ENCODE data around the gene DAZL. TPM values are rescaled to one million over a fixed set of nuclear protein-coding genes. Genes with fewer than 3 reads are reported as not detected.

Gene DAZL
- total and polyA plus RNA-seq, 9 of the 15 experiments (the other 6 are each of a cell fraction or from before 2014, with no cell fraction given): not detected

DNA sequence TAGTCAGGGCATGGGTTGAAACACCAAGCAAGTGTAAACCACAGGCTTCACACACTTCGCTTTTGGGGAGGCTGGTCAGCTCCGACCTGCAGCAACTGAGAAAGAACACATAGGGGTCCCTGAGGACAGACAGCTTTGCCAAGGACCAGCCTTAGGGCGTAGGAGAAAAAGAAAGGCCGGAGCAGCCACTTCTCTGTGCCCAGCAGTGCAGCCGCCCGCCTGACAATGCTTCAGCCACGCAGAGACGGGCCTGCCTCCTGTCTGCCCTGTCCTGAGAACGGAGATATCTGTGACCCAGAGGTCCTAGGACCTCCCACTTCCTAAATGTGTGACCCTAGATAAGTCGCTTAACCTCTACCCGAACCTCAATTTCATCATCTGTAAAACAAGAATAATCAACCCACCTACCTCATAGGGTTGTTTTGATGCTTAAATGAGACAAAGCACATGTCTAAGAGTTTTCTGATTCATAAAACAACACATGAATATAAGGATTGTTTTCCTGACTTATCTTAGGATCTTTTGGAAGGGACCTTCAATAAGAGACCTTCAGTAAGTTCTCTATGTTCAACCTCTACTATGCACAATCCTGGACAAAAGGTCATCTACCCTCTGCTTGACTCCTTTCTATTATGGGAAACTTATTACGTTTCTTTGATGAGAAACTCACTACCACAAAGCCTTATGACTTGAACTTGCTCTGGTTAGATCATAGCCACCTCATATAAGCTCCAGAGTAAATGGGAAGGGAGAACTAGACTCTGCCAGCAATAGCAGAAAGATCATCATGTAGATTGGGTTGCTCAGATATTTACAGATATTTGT is 58.8 kb downstream of the DAZL start (continued):
- TF ChIP-seq ZNF766 (CRISPR knock-in tag; conservative IDR thresholded peaks at IDR 0.05): 0 out of 2 replicates have a peak, but pooled peaks have one; percentile 46
- TF ChIP-seq EP400 (IDR thresholded peaks at IDR 0.05): peak; percentile 53; the same call in 1 of the 2 replicates
- no peak for TF ChIP-seq ZNF76 (CRISPR knock-in tag; IDR thresholded peaks at IDR 0.05; ENCODE audit: borderline replicate concordance)
- TF ChIP-seq, protein P1, sequence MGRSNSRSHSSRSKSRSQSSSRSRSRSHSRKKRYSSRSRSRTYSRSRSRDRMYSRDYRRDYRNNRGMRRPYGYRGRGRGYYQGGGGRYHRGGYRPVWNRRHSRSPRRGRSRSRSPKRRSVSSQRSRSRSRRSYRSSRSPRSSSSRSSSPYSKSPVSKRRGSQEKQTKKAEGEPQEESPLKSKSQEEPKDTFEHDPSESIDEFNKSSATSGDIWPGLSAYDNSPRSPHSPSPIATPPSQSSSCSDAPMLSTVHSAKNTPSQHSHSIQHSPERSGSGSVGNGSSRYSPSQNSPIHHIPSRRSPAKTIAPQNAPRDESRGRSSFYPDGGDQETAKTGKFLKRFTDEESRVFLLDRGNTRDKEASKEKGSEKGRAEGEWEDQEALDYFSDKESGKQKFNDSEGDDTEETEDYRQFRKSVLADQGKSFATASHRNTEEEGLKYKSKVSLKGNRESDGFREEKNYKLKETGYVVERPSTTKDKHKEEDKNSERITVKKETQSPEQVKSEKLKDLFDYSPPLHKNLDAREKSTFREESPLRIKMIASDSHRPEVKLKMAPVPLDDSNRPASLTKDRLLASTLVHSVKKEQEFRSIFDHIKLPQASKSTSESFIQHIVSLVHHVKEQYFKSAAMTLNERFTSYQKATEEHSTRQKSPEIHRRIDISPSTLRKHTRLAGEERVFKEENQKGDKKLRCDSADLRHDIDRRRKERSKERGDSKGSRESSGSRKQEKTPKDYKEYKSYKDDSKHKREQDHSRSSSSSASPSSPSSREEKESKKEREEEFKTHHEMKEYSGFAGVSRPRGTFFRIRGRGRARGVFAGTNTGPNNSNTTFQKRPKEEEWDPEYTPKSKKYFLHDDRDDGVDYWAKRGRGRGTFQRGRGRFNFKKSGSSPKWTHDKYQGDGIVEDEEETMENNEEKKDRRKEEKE (IDR thresholded peaks at IDR 0.05; ENCODE audit: borderline replicate concordance in 1 of 2, control insufficient read depth in 1 of 2, low read depth in 2 of 2, low read length in 1 of 2): no peak
- TF ChIP-seq, protein P2, sequence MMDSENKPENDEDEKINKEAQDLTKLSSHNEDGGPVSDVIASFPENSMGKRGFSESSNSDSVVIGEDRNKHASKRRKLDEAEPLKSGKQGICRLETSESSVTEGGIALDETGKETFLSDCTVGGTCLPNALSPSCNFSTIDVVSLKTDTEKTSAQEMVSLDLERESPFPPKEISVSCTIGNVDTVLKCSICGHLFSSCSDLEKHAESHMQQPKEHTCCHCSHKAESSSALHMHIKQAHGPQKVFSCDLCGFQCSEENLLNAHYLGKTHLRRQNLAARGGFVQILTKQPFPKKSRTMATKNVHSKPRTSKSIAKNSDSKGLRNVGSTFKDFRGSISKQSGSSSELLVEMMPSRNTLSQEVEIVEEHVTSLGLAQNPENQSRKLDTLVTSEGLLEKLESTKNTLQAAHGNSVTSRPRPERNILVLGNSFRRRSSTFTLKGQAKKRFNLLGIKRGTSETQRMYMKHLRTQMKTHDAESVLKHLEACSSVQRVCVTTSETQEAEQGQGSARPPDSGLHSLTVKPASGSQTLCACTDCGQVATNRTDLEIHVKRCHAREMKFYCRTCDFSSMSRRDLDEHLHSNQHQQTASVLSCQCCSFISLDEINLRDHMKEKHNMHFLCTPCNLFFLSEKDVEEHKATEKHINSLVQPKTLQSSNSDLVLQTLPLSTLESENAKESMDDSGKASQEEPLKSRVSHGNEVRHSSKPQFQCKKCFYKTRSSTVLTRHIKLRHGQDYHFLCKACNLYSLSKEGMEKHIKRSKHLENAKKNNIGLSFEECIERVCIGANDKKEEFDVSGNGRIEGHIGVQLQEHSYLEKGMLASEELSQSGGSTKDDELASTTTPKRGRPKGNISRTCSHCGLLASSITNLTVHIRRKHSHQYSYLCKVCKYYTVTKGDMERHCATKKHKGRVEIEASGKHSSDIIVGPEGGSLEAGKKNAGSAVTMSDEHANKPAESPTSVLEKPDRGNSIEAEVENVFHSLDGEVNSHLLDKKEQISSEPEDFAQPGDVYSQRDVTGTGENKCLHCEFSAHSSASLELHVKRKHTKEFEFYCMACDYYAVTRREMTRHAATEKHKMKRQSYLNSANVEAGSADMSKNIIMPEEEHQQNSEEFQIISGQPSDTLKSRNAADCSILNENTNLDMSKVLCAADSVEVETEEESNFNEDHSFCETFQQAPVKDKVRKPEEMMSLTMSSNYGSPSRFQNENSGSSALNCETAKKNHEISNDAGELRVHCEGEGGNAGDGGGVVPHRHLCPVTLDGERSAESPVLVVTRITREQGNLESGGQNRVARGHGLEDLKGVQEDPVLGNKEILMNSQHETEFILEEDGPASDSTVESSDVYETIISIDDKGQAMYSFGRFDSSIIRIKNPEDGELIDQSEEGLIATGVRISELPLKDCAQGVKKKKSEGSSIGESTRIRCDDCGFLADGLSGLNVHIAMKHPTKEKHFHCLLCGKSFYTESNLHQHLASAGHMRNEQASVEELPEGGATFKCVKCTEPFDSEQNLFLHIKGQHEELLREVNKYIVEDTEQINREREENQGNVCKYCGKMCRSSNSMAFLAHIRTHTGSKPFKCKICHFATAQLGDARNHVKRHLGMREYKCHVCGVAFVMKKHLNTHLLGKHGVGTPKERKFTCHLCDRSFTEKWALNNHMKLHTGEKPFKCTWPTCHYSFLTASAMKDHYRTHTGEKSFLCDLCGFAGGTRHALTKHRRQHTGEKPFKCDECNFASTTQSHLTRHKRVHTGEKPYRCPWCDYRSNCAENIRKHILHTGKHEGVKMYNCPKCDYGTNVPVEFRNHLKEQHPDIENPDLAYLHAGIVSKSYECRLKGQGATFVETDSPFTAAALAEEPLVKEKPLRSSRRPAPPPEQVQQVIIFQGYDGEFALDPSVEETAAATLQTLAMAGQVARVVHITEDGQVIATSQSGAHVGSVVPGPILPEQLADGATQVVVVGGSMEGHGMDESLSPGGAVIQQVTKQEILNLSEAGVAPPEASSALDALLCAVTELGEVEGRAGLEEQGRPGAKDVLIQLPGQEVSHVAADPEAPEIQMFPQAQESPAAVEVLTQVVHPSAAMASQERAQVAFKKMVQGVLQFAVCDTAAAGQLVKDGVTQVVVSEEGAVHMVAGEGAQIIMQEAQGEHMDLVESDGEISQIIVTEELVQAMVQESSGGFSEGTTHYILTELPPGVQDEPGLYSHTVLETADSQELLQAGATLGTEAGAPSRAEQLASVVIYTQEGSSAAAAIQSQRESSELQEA (IDR thresholded peaks at IDR 0.05; ENCODE audit: low read depth): no peak
- no peak for TF ChIP-seq PCBP2 (IDR thresholded peaks at IDR 0.05; ENCODE audit: low read depth, low read length, poor library complexity, severe bottlenecking)
- peak; percentile 84 to 85 for TF ChIP-seq TRIM24 (IDR thresholded peaks at IDR 0.05)
- no peak for TF ChIP-seq RFX1 (IDR thresholded peaks at IDR 0.05)
- no peak for TF ChIP-seq MCM3 (IDR thresholded peaks at IDR 0.05)
- peak; percentile 59; the same call in 1 of the 2 replicates for TF ChIP-seq SMARCC2 (IDR thresholded peaks at IDR 0.05; ENCODE audit: low read depth)
- TF ChIP-seq ARID1B (IDR thresholded peaks at IDR 0.05): peak; percentile 94
- TF ChIP-seq RNF2 (IDR thresholded peaks at IDR 0.05): peak; percentile 84
- TF ChIP-seq FOXP1 (CRISPR knock-in tag; IDR thresholded peaks at IDR 0.05): no peak
- TF ChIP-seq ZNF121 (CRISPR knock-in tag; conservative IDR thresholded peaks at IDR 0.05): no peak
